CD4-positive, alpha-beta T cell treated with Interleukin-6 at 100 ng/mL for 8 hours (primary cell): Measurements from ENCODE around the gene UIMC1.

Source experiments
- DNase-seq: peaks from one replicate; pipeline ENCODE4 v3.0.0-alpha.2; 2020; ENCODE audit warnings: mixed read lengths, low spot score

Gene UIMC1

GRCh38 chr5:176902102-176902814, 104.3 kb downstream of the UIMC1 start:
- no peak for DNase-seq

DNA sequence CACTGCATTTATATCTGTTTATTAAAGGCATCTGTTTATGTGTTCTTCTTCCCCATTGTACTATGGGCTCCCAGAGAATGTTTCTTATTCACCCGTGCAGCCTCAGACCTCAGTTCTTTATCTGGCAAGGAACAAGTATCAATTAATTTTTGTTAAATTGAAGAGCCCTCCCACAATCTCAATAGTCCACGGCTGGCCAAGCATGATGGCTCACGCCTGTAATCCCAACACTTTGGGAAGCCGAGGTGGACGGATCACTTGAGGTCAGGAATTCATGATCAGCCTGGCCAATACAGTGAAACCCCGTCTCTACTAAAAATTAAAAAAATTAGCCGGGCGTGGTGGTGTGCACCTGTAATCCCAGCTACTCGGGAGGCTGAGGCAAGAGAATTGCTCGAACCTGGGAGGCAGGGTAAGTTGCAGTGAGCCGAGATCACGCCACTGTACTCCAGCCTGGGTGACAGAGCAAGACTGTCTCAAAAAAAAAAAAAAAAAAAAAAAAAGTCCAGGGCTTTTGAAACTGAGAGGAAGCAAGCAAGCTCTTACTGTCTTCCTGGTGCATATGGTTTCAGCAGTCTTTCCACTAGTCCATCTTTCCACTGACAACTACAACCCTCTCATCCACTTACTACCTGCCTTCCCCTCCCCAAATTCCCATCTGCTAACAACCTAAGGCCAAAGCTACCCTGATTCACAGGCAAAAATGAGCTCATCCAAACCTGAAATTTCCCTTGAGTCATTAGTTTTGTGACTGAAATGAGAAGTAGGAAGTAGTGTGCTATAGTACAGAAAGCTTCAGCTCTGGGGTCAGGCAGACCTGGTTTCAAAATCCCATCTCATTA, 105.1 kb downstream of the UIMC1 start:
- no peak for DNase-seq

GRCh38 chr5:176900780-176901204, 105.8 kb downstream of the UIMC1 start:
- DNase-seq: no peak

GRCh38 chr5:176899946-176900779, 106.4 kb downstream of the UIMC1 start:
- DNase-seq: no peak

DNA sequence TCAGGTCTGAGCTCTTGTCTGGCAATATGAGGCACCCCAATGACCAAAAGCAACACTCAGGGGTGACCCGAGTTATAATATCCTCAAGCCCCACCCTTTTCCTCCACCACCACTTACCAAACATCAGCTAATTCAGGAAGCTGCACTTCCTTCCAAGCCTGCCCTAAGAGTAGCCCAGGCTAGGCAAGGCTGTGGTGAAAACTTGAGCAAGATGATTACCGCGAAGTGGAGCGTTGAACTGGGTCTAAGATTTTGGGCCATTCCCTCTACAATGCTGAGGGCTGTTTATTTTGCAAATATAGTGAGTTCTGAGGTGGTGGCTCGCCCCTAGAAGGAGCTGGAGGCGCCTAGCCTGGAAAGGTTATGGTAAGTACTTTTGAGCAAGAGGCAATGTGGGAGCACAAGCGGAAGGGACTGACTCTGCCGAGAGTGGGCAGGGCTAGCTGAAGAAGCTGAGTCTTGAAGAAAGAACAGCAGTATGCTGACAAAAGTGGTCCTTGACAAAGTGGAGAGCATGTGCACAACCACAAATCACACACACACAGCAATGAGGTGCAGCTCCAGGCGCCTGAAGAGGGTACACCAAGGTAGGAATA, 107.2 kb downstream of the UIMC1 start, which contains the start of gene HK3:
Gene HK3, minus strand, starts transcription at position 51 of the 596 bp plus-strand sequence. CDS start 3,187 bp downstream, outside the sequence.
- DNase-seq: no peak

DNA sequence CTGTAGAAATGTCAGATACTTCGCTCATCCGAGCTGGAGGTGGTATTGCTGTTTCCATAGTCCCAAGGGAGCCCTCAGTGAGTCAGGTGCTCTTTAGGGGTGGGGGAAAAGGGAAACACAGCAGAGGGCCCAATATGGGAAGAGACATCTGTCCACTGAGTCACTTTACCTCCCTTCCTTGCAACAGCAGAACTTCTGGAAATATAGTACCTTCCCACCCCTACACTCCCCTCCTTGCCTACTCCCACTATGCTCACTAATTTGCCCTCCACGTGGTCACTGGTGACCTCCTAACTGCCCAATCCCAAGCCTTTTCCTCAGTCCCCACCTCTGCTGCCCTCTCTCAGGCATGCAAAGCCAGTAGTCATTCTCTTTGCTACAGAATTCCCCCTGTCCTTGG, 109.3 kb downstream of the UIMC1 start:
- no peak for DNase-seq

GRCh38 chr5:176895831-176896230, 110.7 kb downstream of the UIMC1 start:
- no peak for DNase-seq

DNA sequence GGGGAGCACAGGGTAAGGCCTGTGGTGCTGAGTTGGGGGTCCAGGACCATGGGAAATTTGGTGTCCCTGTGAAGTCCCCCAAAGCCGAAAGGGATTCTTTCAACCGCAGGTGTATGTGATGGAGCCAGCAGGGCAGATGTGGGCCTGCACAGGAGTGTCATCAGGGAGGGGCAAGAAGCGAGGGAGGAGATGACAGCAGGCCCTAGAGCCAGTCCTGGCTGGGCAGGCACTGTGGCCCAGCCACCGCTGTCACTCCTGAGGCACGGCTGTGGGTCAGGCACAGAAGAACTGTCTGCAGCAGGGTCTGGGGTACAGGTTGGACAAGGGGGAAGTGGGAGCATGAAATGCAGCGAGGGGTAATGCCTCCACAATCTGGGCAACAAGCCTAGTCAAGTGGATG, 112.3 kb downstream of the UIMC1 start:
- no peak for DNase-seq

- no peak for DNase-seq
Measured at GRCh38 chr5:176892663-176893062, 113.9 kb downstream of the UIMC1 start.

GRCh38 chr5:176891331-176891958, 115.1 kb downstream of the UIMC1 start:
- DNase-seq: no peak

DNA sequence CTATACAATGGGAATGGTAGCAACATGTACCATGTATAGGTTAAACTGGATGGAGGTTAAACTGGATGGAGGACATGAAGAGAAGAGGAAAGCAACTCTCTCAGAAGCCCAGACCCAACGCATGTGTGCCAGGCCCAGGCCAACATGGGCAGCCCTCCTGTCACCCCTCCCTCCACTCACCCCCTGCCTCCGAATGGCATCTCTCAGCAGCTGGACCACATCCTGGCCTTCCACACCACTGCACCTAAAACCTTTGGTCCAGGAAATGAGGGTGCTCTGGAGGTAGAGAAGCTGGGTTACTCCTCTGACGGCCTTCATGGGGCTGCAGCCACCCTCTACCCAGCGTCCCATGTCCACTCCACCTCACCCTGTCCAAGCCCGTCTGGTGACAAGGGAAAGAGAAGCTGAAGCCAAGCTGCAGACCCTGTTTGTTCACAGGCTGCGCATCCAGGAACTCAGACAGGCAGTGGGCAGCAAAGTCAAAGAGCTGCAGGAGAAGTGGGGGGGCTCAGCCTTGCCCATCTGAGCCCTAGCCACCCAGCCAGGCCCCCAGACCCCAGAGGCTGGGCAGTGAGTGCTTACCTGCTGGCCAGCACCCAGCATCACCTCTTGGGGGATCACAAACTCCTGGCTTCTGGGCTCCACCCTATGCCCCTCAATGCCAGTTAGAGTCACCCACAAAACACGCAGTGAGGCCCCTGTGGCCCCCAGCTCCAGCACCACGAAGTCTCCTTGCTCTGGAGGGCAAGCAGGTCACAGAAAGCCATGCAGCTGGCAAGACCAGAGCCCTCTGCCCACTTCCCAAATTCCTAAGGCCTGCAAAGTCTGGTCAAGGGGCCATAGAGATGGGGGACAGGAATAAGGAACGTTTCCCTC, 115.9 kb downstream of the UIMC1 start:
- DNase-seq: no peak

DNA sequence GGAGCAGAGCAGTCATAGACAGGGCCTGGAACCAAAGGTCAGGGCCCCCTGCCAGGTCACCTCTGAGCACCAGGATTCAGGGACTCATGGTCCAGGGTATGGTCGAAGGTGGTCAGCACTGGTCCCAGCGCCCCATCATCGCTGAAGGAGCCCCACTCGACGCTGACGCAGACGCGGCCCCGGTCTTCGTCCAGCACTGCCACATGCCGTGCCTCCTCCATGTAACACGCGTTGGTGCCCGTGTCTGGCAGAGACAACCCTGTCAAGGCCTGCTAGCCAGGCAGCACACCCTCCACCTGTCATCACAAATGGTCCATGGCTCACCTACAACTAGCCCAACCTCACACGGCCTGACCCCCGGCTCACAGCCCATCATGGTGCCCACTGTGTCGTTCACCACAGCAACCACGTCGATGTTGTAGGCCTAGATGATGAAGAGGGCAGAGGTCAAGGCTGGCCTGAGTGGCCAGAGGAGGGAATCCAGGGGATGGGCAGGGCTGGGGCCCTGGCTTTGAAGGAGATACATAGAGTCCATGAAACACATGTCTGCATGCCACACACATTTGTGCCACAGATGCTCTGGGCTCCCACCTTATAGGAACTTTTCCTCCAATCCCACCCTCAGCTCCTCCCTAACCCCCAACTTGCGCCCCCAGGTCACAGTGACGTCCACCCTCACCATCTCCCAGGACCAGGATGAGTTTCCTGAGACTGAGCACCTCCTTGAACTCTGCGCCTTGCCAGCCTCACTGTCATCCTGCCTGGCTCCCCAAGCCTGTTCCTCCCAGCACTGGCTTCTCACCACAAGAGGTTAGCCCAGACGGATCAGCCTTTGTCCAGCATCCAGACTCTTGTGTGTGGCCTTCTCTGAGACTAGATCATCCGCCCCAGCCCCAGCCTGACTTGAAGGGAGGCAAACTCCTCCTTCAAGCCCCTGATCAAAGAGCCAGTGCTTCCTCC, 117.0 kb downstream of the UIMC1 start:
- DNase-seq: no peak

- DNase-seq: no peak
Measured at GRCh38 chr5:176888865-176889165, 117.8 kb downstream of the UIMC1 start.

DNA sequence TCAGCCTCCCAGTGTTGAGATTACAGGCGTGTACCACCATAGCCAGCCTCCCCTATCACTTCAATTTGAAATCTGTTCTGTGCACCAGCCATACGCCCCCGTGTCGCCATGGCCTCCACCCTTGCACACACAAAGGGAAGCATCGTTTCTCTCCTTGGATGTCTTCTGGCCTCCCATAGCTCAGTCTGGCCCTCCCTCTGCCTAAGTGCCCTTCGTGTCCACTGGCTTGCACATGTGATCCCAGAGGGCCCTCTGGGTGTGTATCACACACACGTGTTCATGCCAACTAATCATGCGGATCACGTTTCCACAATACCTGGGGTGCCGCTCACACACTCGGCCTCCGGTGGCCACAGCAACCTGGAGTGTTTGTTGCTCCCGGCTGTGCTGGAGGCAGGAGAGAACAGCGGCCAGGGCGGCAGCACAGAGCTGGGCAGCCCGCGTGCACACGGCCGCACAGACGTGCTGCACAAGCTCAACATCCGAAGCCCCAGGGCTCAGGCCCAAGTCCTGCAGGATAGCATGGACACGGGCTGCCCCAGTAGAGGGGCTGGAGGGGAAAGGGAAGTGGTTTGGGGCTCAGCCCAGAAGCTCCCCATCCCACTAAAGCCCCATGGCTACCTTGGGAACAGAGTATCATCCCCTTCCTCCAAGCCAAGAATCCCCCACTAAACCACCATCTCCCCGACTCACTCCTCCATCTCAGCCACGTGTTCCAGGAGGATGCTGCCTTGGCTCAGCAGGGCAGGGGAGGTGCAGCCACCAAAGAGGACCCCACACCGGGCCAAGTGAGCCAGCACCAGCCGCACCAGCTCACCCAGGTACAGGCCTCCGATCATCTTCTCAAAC, 118.3 kb downstream of the UIMC1 start:
- no peak for DNase-seq

DNA sequence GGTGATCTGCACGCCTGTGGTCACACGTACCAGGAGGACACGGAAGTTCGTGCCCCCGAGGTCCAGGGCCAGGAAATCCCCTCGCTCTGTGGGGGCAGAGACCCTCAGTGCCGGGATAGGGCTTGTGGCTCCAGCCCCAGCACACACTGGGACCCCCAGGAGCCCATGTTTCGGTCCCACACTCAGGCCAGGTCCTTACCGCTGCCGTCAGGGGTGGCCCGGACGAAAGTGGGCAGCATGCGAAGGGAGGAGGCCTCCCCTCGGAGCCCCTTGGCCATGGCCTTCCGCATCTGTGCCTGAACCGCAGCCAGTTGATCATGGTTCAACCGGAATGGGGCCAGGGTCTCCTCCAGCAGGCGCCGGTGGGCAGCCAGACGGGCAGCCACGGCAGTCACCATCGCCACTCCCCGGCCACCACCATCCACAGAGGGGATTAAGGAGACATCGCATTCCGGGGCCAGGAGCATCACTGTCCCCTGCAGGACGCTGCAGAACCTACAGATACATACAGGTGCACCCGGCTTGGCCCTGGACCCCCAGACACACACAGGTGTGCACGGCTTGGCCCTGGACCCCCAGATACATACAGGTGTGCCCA, 119.2 kb downstream of the UIMC1 start:
- no peak for DNase-seq

GRCh38 chr5:176886336-176887251, 120.0 kb downstream of the UIMC1 start:
- no peak for DNase-seq

- DNase-seq: no peak
Measured at GRCh38 chr5:176884571-176884890, 122.0 kb downstream of the UIMC1 start.
